A549 (cell line): ENCODE results near the gene UBE2R2. TPM values are rescaled to one million over a fixed set of nuclear protein-coding genes. Genes with fewer than 3 reads are reported as not detected.
A peak's percentile ranks its signal among the peaks of the same experiment; 100 is the strongest.

Experiments
- ATAC-seq, 2 experiments: fragments of 200-7000 bp in 1 of 2; fragments of >200 bp in 1 of 2; cut with Nextera tagmentation in 1 of 2; cut with Tn5 transposase in 1 of 2; 3 replicates each; pipeline versions ENCODE4 v1.8.0 to v1.9.1; 2018 to 2020; ENCODE audit warnings: mild to moderate bottlenecking in 1 of 2, moderate library complexity in 1 of 2
- CTCF ChIA-PET: fragments of 300-600 bp; sonication (Branson Sonifier 250); formaldehyde crosslinking; extraction: SDS; loops from one replicate; lab custom pipeline; 2021; ENCODE audit warnings: antibody characterized with exemption, inconsistent platforms; lab: Yijun Ruan, JAX
- POLR2A ChIA-PET: fragments of 350-600 bp; formaldehyde crosslinking; extraction: SDS; loops from one replicate; lab custom pipeline; 2021; ENCODE audit warnings: antibody characterized with exemption, inconsistent platforms; lab: Yijun Ruan, JAX
- DNase-seq, 2 experiments: peaks; one replicate each; pipeline versions ENCODE4 v3.0.0 to v3.0.0-alpha.2; 2011 to 2016; ENCODE audit warnings: low read depth in 1 of 2, low spot score in 1 of 2
- FAIRE-seq: peaks from 2 replicates; lab custom pipeline; 2011; peaks lifted over from hg19 to GRCh38; lab: Jason Lieb, UNC
- H3K27ac ChIP-seq, 2 experiments: fragments of >200 bp; sonication (Bioruptor Twin); formaldehyde crosslinking; 3 replicates each; pipeline ENCODE4 v1.5.1; 2016 to 2017
- H3K4me1 ChIP-seq: fragments of >200 bp; sonication (Bioruptor Twin); formaldehyde crosslinking; 3 replicates; pipeline ENCODE4 v1.6.1; 2016
- H3K4me2 ChIP-seq: fragments of >200 bp; sonication (Bioruptor Twin); formaldehyde crosslinking; 3 replicates; pipeline ENCODE4 v1.6.1; 2016
- H3K4me3 ChIP-seq: fragments of >200 bp; sonication (Bioruptor Twin); formaldehyde crosslinking; 3 replicates; pipeline ENCODE4 v1.5.1; 2016
- H3K9me3 ChIP-seq: fragments of >200 bp; sonication (Bioruptor Twin); formaldehyde crosslinking; 3 replicates; pipeline ENCODE4 v1.6.1; 2016
- CEBPB ChIP-seq, 2 experiments: fragments of >200 bp in 1 of 2; sonication (Bioruptor Twin) in 1 of 2; formaldehyde crosslinking in 1 of 2; IDR thresholded peaks; 2 replicates each; pipeline ENCODE4 v1.6.1; 2012 to 2016
- FOSL2 ChIP-seq, 2 experiments: fragments of 450-650 bp in 1 of 2; fragments of >200 bp in 1 of 2; sonication (Bioruptor Twin) in 1 of 2; formaldehyde crosslinking; IDR thresholded peaks; 2 replicates each; pipeline versions ENCODE4 v1.5.0 to v1.6.1; 2016 to 2020; ENCODE audit warnings: mild to moderate bottlenecking in 1 of 2, moderate library complexity in 1 of 2
- HDAC2 ChIP-seq: fragments of 200-600 bp; sonication (generic); IDR thresholded peaks from 2 replicates; pipeline ENCODE4 v1.6.1; 2016
- KDM1A ChIP-seq: fragments of 200-600 bp; sonication (generic); IDR thresholded peaks from 2 replicates; pipeline ENCODE4 v1.6.1; 2016; ENCODE audit warnings: low read depth, mild to moderate bottlenecking
- MAZ ChIP-seq: fragments of 150-350 bp; IDR thresholded peaks from 2 replicates; pipeline ENCODE4 v1.6.1; 2014; ENCODE audit warnings: antibody characterized with exemption, low read depth, low read length, borderline replicate concordance
- MYC ChIP-seq: IDR thresholded peaks from 2 replicates; pipeline ENCODE4 v1.6.1; 2012; ENCODE audit warnings: mild to moderate bottlenecking, inconsistent platforms, low read length, improper control_type of control experiment, borderline replicate concordance
- NPAS2 ChIP-seq: fragments of 250-450 bp; sonication (Bioruptor Pico); IDR thresholded peaks from 2 replicates; pipeline ENCODE4 v1.8.0; 2022; ENCODE audit warnings: mild to moderate bottlenecking, moderate library complexity, borderline replicate concordance
- NR3C1 ChIP-seq: fragments of >200 bp; sonication (Bioruptor Twin); formaldehyde crosslinking; IDR thresholded peaks from 3 replicates; pipeline ENCODE4 v1.6.1; 2017
- RAD21 ChIP-seq, 2 experiments: fragments of >200 bp in 1 of 2; sonication (Bioruptor Twin) in 1 of 2; formaldehyde crosslinking in 1 of 2; IDR thresholded peaks in 1 of 2; conservative IDR thresholded peaks in 1 of 2; 2 replicates in 1 of 2; 3 replicates in 1 of 2; pipeline ENCODE4 v1.6.1; 2012 to 2018; ENCODE audit warnings: inconsistent platforms in 1 of 2
- RCOR1 ChIP-seq: fragments of 150-350 bp; IDR thresholded peaks from 2 replicates; pipeline ENCODE4 v1.6.1; 2014; ENCODE audit warnings: antibody characterized with exemption, low read length, low read depth
- SMC3 ChIP-seq: fragments of >200 bp; sonication (Bioruptor Twin); formaldehyde crosslinking; IDR thresholded peaks from 3 replicates; pipeline ENCODE4 v1.6.1; 2018; ENCODE audit warnings: inconsistent platforms
- TFCP2L1 ChIP-seq: fragments of 250-450 bp; sonication (Bioruptor Pico); IDR thresholded peaks from 2 replicates; pipeline ENCODE4 v1.5.0; 2021; ENCODE audit warnings: mild to moderate bottlenecking
- ZNF302 ChIP-seq: fragments of 250-450 bp; sonication (Bioruptor Pico); IDR thresholded peaks from 2 replicates; pipeline ENCODE4 v1.9.0; 2021; ENCODE audit warnings: inconsistent platforms, mild to moderate bottlenecking, moderate library complexity
- ZSCAN20 ChIP-seq: fragments of 250-450 bp; sonication (Bioruptor Pico); IDR thresholded peaks from 2 replicates; pipeline ENCODE4 v1.8.0; 2022; ENCODE audit warnings: mild to moderate bottlenecking, moderate library complexity
- WGBS: methylation state at CpG from one replicate; pipeline ENCODE4 v1.1.6; 2017; ENCODE audit errors: missing lambda C conversion rate; 5-methylcytosine and 5-hydroxymethylcytosine counted together
- polyA plus RNA-seq, 4 experiments: library from polyadenylated mRNA; depleted of rRNA in 3 of 4; stranded (reverse); fragments of >200 nt; fragmentation: RNase III in 1 of 4; extraction: RNeasy Plus Mini Kit Qiagen cat#74134 plus additional on column Dnase treatment in 1 of 4; gene quantifications; 2 replicates in 3 of 4; 3 replicates in 1 of 4; pipeline ENCODE4 v1.2.3, GENCODE V29; 2011 to 2017
- TF ChIP-seq, protein P1 (sequence below): fragments of 200-600 bp; sonication (generic); IDR thresholded peaks from 2 replicates; pipeline ENCODE4 v1.6.1; 2016; ENCODE audit warnings: antibody characterized with exemption, mild to moderate bottlenecking, moderate library complexity
- TF ChIP-seq, protein P2 (sequence below): fragments of 450-650 bp; IDR thresholded peaks from 2 replicates; pipeline ENCODE4 v1.6.1; 2014; ENCODE audit warnings: antibody characterized with exemption
- TF ChIP-seq, protein P3 (sequence below): fragments of 250-450 bp; sonication (Bioruptor Pico); IDR thresholded peaks from 2 replicates; pipeline ENCODE4 v1.5.0; 2020; ENCODE audit warnings: low read depth, mild to moderate bottlenecking, moderate library complexity
- TF ChIP-seq, protein P4 (sequence below): fragments of >200 bp; sonication (Bioruptor Twin); formaldehyde crosslinking; IDR thresholded peaks from 3 replicates; pipeline ENCODE4 v1.6.1; 2016

UBE2R2 gene
- polyA plus RNA-seq, 2 of the 4 experiments (the other 2 are of a cell fraction): 41.2 to 48.1 TPM

DNA sequence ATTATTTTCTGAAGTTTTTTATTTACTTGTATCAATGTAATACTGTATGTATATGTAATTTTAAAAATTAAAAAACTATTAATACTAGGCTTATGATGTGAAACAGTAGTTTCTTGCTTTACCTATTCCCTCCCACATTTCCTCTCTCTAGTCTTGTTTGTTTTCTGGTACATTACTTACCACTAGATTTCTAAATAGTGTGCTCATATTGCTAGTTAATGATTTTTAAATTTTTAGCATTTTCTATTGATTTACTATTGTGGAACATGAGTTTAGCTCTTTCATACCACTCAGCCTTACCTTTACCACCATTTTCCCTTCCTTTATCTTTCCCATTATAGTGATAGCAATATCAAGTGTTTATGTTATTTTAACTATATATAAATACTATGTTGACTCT lies 39.3 kb downstream of the UBE2R2 start:
- POLR2A ChIA-PET: no interaction called here
- Histone ChIP-seq H3K27ac (no peak overlapping the region; a peak in 1 of 6 replicates), H3K4me3 (no peak overlapping the region), H3K4me1 (peaks cover 48% of the 10 kb centered on the region), H3K4me2 (peak overlapping the region; percentile 31), H3K9me3 (no peaks in the 10 kb centered on the region)
- DNase-seq (no peak), FAIRE-seq (peak; percentile 32), ATAC-seq (no peak)
- CTCF ChIA-PET: interaction anchor here (0.7 to 2.1 kb wide), 5 partner anchors 9 to 302 kb away, joined by 3 to 10 read pairs (median 4); no protein-coding TSS in a partner anchor
- TF ChIP-seq CEBPB (IDR thresholded peaks at IDR 0.05) (no peak), RAD21 (conservative IDR thresholded peaks at IDR 0.05 in 1 of 2, IDR thresholded peaks at IDR 0.05 in 1 of 2) (no peak), HDAC2 (no peak), FOSL2 (IDR thresholded peaks at IDR 0.05) (no peak), FOSL2 (CRISPR knock-in tag; IDR thresholded peaks at IDR 0.05) (no peak)
- TF ChIP-seq, protein P1, sequence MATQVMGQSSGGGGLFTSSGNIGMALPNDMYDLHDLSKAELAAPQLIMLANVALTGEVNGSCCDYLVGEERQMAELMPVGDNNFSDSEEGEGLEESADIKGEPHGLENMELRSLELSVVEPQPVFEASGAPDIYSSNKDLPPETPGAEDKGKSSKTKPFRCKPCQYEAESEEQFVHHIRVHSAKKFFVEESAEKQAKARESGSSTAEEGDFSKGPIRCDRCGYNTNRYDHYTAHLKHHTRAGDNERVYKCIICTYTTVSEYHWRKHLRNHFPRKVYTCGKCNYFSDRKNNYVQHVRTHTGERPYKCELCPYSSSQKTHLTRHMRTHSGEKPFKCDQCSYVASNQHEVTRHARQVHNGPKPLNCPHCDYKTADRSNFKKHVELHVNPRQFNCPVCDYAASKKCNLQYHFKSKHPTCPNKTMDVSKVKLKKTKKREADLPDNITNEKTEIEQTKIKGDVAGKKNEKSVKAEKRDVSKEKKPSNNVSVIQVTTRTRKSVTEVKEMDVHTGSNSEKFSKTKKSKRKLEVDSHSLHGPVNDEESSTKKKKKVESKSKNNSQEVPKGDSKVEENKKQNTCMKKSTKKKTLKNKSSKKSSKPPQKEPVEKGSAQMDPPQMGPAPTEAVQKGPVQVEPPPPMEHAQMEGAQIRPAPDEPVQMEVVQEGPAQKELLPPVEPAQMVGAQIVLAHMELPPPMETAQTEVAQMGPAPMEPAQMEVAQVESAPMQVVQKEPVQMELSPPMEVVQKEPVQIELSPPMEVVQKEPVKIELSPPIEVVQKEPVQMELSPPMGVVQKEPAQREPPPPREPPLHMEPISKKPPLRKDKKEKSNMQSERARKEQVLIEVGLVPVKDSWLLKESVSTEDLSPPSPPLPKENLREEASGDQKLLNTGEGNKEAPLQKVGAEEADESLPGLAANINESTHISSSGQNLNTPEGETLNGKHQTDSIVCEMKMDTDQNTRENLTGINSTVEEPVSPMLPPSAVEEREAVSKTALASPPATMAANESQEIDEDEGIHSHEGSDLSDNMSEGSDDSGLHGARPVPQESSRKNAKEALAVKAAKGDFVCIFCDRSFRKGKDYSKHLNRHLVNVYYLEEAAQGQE: no peak

DNA sequence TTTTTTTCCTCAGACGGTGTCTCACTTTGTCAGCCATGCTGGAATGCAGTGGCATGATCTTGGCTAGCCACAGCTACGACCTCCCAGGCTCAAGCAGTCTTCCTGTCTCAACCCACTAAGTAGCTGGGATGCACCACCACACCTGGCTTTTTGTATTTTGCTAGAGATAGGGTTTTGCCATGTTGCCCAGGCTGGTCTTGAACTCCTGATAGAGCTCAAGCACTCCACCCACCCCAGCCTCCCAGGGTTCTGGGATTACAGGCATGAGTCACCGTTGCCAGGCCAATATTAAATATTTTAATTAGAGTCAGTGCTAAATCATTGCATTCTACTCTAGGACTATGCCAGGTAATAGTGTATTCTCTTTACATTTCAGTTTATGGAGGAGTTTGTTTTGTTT lies 41.5 kb downstream of the UBE2R2 start:
- H3K4me2 ChIP-seq: no peak overlapping the region
- peak in 1 of 2 experiments; percentile 11 for DNase-seq
- H3K4me3 ChIP-seq: no peak overlapping the region
- 80% methylated on average over 3 of the region's 3 CpGs for WGBS
- ChIA-PET CTCF (interaction anchor here (0.6 to 2.3 kb wide), 5 partner anchors 8 to 121 kb away, joined by 3 to 8 read pairs (median 4); no protein-coding TSS in a partner anchor), POLR2A (interaction anchor here (0.6 kb wide), 1 partner anchor 11 kb away, joined by 5 read pairs; no protein-coding TSS in a partner anchor)
- H3K9me3 ChIP-seq: no peaks in the 10 kb centered on the region
- no peak for FAIRE-seq
- no peak; a peak in 2 of 6 replicates for ATAC-seq
- TF ChIP-seq MYC (no peak), FOSL2 (IDR thresholded peaks at IDR 0.05) (no peak), FOSL2 (CRISPR knock-in tag; IDR thresholded peaks at IDR 0.05) (peak; percentile 31; the same call in 1 of the 2 replicates), NR3C1 (no peak)
- H3K4me1 ChIP-seq: peaks cover 32% of the 10 kb centered on the region
- 0 out of 6 replicates have a peak overlapping the region, but pooled peaks of 1 of the 2 experiments have one; percentile 8 for H3K27ac ChIP-seq

DNA sequence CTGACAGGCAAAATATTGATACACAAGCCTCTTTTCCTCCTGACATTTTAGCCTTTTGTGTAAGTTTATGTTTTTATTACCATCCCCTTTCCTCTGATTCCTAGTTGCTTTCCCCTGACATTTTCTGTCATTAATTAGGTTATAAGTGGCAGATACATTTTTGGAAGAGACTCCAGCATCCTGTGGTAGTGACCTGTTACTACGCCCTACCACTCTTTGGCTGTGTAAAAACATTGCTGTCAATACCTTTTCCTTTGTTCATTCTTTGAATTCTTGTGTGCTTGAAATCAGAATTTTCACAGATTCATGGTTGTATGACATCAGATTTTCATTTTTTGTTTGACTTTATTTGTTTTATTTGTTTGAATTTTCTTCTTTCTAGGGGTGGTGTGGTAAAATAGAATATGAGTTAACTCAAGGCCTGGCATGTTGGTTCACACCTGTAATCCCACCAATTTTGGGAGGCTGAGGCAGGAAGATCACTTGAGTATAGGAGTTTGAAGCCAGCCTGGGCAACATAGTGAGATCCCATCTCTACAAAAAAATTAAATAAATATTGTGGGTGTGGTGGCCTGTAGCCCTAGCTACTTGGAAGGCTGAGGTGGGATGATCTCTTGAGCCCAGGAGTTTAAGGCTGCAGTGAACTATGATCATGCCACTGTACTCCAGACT lies 43.4 kb downstream of the UBE2R2 start:
- Histone ChIP-seq H3K27ac (no peak overlapping the region; a peak in 1 of 6 replicates), H3K4me1 (peaks cover 31% of the 10 kb centered on the region), H3K9me3 (no peaks in the 10 kb centered on the region), H3K4me3 (no peak overlapping the region), H3K4me2 (no peak overlapping the region)
- FAIRE-seq (no peak), DNase-seq (no peak), ATAC-seq (peak; percentile 64 to 75; a peak in 3 of 6 replicates)
- 82% methylated on average over 1 of the region's 1 CpG for WGBS
- ChIA-PET CTCF (interaction anchor here (1.6 to 2.0 kb wide), 2 partner anchors 10 to 46 kb away, joined by 3 to 5 read pairs; no protein-coding TSS in a partner anchor), POLR2A (no interaction called here)
- TF ChIP-seq RCOR1 (no peak), MAZ (no peak), SMC3 (no peak), ZSCAN20 (no peak), CEBPB (IDR thresholded peaks at IDR 0.05) (no peak), ZNF302 (no peak), KDM1A (no peak), NPAS2 (no peak), TFCP2L1 (CRISPR knock-in tag) (no peak)
- TF ChIP-seq, protein P2, sequence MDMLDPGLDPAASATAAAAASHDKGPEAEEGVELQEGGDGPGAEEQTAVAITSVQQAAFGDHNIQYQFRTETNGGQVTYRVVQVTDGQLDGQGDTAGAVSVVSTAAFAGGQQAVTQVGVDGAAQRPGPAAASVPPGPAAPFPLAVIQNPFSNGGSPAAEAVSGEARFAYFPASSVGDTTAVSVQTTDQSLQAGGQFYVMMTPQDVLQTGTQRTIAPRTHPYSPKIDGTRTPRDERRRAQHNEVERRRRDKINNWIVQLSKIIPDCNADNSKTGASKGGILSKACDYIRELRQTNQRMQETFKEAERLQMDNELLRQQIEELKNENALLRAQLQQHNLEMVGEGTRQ: no peak
- TF ChIP-seq, protein P3, sequence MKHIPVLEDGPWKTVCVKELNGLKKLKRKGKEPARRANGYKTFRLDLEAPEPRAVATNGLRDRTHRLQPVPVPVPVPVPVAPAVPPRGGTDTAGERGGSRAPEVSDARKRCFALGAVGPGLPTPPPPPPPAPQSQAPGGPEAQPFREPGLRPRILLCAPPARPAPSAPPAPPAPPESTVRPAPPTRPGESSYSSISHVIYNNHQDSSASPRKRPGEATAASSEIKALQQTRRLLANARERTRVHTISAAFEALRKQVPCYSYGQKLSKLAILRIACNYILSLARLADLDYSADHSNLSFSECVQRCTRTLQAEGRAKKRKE (CRISPR knock-in tag): no peak
- TF ChIP-seq, protein P4, sequence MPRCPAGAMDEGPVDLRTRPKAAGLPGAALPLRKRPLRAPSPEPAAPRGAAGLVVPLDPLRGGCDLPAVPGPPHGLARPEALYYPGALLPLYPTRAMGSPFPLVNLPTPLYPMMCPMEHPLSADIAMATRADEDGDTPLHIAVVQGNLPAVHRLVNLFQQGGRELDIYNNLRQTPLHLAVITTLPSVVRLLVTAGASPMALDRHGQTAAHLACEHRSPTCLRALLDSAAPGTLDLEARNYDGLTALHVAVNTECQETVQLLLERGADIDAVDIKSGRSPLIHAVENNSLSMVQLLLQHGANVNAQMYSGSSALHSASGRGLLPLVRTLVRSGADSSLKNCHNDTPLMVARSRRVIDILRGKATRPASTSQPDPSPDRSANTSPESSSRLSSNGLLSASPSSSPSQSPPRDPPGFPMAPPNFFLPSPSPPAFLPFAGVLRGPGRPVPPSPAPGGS: no peak
- TF ChIP-seq, protein P1: no peak
